NCI-H82 (cell line): ENCODE results near the gene FGGY.
"Not testable (repeated sequence)": the region's sequence is repeated elsewhere in the genome, so short reads cannot be mapped to it uniquely, and the experiment has no call there.

Source experiments
- DNase-seq: peaks from one replicate; lab custom pipeline; 2025; lab: John Stamatoyannopoulos, UW

The FGGY gene

GRCh38 chr1:59288046-59288445 lies 8.8 kb upstream of the FGGY start:
- no peak for DNase-seq

GRCh38 chr1:59289570-59289969 lies 7.3 kb upstream of the FGGY start:
- DNase-seq: no peak

GRCh38 chr1:59290193-59290949 lies 6.5 kb upstream of the FGGY start:
- peak; percentile 57 for DNase-seq

GRCh38 chr1:59291561-59291960 lies 5.3 kb upstream of the FGGY start:
- DNase-seq: no peak

GRCh38 chr1:59292562-59292961 lies 4.3 kb upstream of the FGGY start:
- DNase-seq: peak; percentile 72

- no peak for DNase-seq
Observed at GRCh38 chr1:59293206-59293605, 3.7 kb upstream of the FGGY start.

- DNase-seq: no peak
Observed at GRCh38 chr1:59293849-59294248, 3.0 kb upstream of the FGGY start.

GRCh38 chr1:59294423-59294822 lies 2.5 kb upstream of the FGGY start:
- DNase-seq: no peak

- no peak for DNase-seq
Observed at GRCh38 chr1:59295618-59296017, 1.3 kb upstream of the FGGY start.

- peak; percentile 46 for DNase-seq
Observed at GRCh38 chr1:59298026-59298583, 1.2 kb downstream of the FGGY start.

GRCh38 chr1:59298710-59299346 lies 1.9 kb downstream of the FGGY start:
- DNase-seq: peak; percentile 53

GRCh38 chr1:59299670-59300069 lies 2.8 kb downstream of the FGGY start:
- DNase-seq: not testable (repeated sequence)

- DNase-seq: no peak
Observed at GRCh38 chr1:59302297-59302696, 5.4 kb downstream of the FGGY start.

GRCh38 chr1:59302871-59303270 lies 6.0 kb downstream of the FGGY start:
- no peak for DNase-seq

GRCh38 chr1:59305188-59305587 lies 8.3 kb downstream of the FGGY start:
- no peak for DNase-seq

GRCh38 chr1:59307591-59307990 lies 10.7 kb downstream of the FGGY start:
- DNase-seq: no peak

GRCh38 chr1:59308839-59309238 lies 11.9 kb downstream of the FGGY start:
- no peak for DNase-seq

GRCh38 chr1:59309392-59309791 lies 12.5 kb downstream of the FGGY start:
- no peak for DNase-seq

GRCh38 chr1:59309795-59310548 lies 13.1 kb downstream of the FGGY start:
- no peak for DNase-seq

- DNase-seq: peak; percentile 71
Observed at GRCh38 chr1:59310549-59311250, 13.8 kb downstream of the FGGY start.

- DNase-seq: no peak
Observed at GRCh38 chr1:59314776-59315528, 18.1 kb downstream of the FGGY start.
